ENCODE measurements around the gene ELOVL3.

GRCh38 chr10:102279104-102279503 is 53.0 kb downstream of the ELOVL3 start:
- no peak for TF ChIP-seq CTCF (IDR thresholded peaks at IDR 0.05)
- TF ChIP-seq POLR2A (IDR thresholded peaks at IDR 0.05): no peak
